ENCODE results near the gene ATG12. TPM values are rescaled to one million over a fixed set of nuclear protein-coding genes. Genes with fewer than 3 reads are reported as not detected.

The ATG12 gene
- polyA plus RNA-seq, 1 donor (not counting 4 experiments of a cell fraction or from before 2014, with no cell fraction given), result 90.7 TPM

- H3K27me3 ChIP-seq (ENCODE audit: control insufficient read depth, extremely low read depth, insufficient read depth, low read length), result peaks cover 3% of the 10 kb centered on the region
- no peak overlapping the region for H3K9ac ChIP-seq (ENCODE audit: control insufficient read depth, extremely low read depth, insufficient read depth, low read length)
- dilution Hi-C loops (cut with MboI; ENCODE audit: extremely low pct_ligation_motif_present, low sequenced_read_pairs), result no loop called here
- no peaks in the 10 kb centered on the region for H3K36me3 ChIP-seq (ENCODE audit: control insufficient read depth in 2 of 2, extremely low read depth in 1 of 2, insufficient read depth in 2 of 2, low read length in 2 of 2)
- no peak for FAIRE-seq
- no peaks in the 10 kb centered on the region for H4K20me1 ChIP-seq (ENCODE audit: control insufficient read depth, extremely low read depth, insufficient read depth, low read length)
- no peak overlapping the region for H3K4me3 ChIP-seq (ENCODE audit: control insufficient read depth in 2 of 3, extremely low read depth in 1 of 3, insufficient read depth in 2 of 3, low read depth in 1 of 3, low read length in 3 of 3)
- H3K9me1 ChIP-seq (ENCODE audit: control insufficient read depth, extremely low read depth, insufficient read depth, low read length), result no peaks in the 10 kb centered on the region
- no peak overlapping the region for H3K4me2 ChIP-seq (ENCODE audit: control insufficient read depth, extremely low read depth, insufficient read depth, low read depth, low read length)
- no peaks in the 10 kb centered on the region for H3K4me1 ChIP-seq (ENCODE audit: control insufficient read depth, extremely low read depth, insufficient read depth, low read length)
- H3K9me3 ChIP-seq (ENCODE audit: control insufficient read depth, low read depth, low read length), result no peaks in the 10 kb centered on the region
- DNase-seq (ENCODE audit: low read depth, low spot score), result no peak
- no peak overlapping the region for H2AFZ ChIP-seq (ENCODE audit: control insufficient read depth, low read length)
- TF ChIP-seq EZH2 (IDR thresholded peaks at IDR 0.05; ENCODE audit: low read length) (no peak), CTCF (optimal IDR thresholded peaks at IDR 0.05 in 1 of 3, IDR thresholded peaks at IDR 0.05 in 1 of 3, conservative IDR thresholded peaks at IDR 0.05 in 1 of 3; ENCODE audit: extremely low read depth in 1 of 3, insufficient read depth in 2 of 3, low read length in 3 of 3) (no peak)
- H3K79me2 ChIP-seq (ENCODE audit: control insufficient read depth, insufficient read depth, low read length), result no peaks in the 10 kb centered on the region
- H3K27ac ChIP-seq (ENCODE audit: control insufficient read depth, insufficient read depth, low read length), result no peak overlapping the region
Observed at GRCh38 chr5:115787426-115787825, 53.9 kb downstream of the ATG12 start.

GRCh38 chr5:115785381-115786065 is 55.8 kb downstream of the ATG12 start:
- no peak overlapping the region for H3K9ac ChIP-seq (ENCODE audit: control insufficient read depth, extremely low read depth, insufficient read depth, low read length)
- dilution Hi-C loops (cut with MboI; ENCODE audit: extremely low pct_ligation_motif_present, low sequenced_read_pairs), result no loop called here

More at GRCh38 chr5:115785381-115786065, 55.8 kb downstream of the ATG12 start:
- Histone ChIP-seq H3K27ac (ENCODE audit: control insufficient read depth, insufficient read depth, low read length) (no peak overlapping the region), H3K27me3 (ENCODE audit: control insufficient read depth, extremely low read depth, insufficient read depth, low read length) (peaks cover 3% of the 10 kb centered on the region), H3K79me2 (ENCODE audit: control insufficient read depth, insufficient read depth, low read length) (no peaks in the 10 kb centered on the region), H4K20me1 (ENCODE audit: control insufficient read depth, extremely low read depth, insufficient read depth, low read length) (no peaks in the 10 kb centered on the region), H3K9me1 (ENCODE audit: control insufficient read depth, extremely low read depth, insufficient read depth, low read length) (no peaks in the 10 kb centered on the region), H3K9me3 (ENCODE audit: control insufficient read depth, low read depth, low read length) (no peaks in the 10 kb centered on the region), H2AFZ (ENCODE audit: control insufficient read depth, low read length) (no peak overlapping the region), H3K4me2 (ENCODE audit: control insufficient read depth, extremely low read depth, insufficient read depth, low read depth, low read length) (no peak overlapping the region), H3K4me1 (ENCODE audit: control insufficient read depth, extremely low read depth, insufficient read depth, low read length) (no peaks in the 10 kb centered on the region), H3K4me3 (ENCODE audit: control insufficient read depth in 2 of 3, extremely low read depth in 1 of 3, insufficient read depth in 2 of 3, low read depth in 1 of 3, low read length in 3 of 3) (no peak overlapping the region), H3K36me3 (ENCODE audit: control insufficient read depth in 2 of 2, extremely low read depth in 1 of 2, insufficient read depth in 2 of 2, low read length in 2 of 2) (no peaks in the 10 kb centered on the region)
- no peak for FAIRE-seq
- TF ChIP-seq CTCF (optimal IDR thresholded peaks at IDR 0.05 in 1 of 3, IDR thresholded peaks at IDR 0.05 in 1 of 3, conservative IDR thresholded peaks at IDR 0.05 in 1 of 3; ENCODE audit: extremely low read depth in 1 of 3, insufficient read depth in 2 of 3, low read length in 3 of 3), result no peak
- TF ChIP-seq EZH2 (IDR thresholded peaks at IDR 0.05; ENCODE audit: low read length), result no peak
- no peak for DNase-seq (ENCODE audit: low read depth, low spot score)

All from keratinocyte (primary cell).